ENCODE results near the gene FAM171A1.
A peak's percentile ranks its signal among the peaks of the same experiment; 100 is the strongest.

FAM171A1 gene

DNA sequence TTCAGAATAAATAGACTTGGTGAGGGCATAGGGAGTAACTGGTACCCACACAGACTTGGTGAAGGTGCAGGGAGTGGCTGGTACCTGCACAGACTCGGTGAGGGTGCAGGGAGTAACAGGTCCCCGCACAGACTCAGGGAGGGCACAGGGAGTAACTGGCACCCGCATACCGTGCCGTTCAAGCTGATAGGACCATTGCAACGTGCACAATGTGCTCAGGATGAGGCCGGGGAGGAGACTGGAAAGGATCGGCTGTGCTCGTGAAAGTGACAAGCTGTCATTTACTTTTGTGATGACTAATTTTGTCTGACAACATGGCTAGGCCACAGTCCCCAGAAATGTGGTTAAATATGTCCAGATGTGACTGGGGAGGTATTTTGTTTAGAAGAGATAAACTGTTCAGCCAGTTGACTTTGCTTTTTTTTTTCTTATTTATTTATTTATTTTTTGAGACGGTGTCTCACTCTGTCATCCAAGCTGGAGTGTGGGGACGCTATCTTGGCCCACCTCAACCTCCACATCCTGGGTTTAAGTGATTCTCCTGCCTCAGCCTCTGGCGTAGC is 126.4 kb downstream of the FAM171A1 start:
- TF ChIP-seq, protein P1, sequence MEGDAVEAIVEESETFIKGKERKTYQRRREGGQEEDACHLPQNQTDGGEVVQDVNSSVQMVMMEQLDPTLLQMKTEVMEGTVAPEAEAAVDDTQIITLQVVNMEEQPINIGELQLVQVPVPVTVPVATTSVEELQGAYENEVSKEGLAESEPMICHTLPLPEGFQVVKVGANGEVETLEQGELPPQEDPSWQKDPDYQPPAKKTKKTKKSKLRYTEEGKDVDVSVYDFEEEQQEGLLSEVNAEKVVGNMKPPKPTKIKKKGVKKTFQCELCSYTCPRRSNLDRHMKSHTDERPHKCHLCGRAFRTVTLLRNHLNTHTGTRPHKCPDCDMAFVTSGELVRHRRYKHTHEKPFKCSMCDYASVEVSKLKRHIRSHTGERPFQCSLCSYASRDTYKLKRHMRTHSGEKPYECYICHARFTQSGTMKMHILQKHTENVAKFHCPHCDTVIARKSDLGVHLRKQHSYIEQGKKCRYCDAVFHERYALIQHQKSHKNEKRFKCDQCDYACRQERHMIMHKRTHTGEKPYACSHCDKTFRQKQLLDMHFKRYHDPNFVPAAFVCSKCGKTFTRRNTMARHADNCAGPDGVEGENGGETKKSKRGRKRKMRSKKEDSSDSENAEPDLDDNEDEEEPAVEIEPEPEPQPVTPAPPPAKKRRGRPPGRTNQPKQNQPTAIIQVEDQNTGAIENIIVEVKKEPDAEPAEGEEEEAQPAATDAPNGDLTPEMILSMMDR (IDR thresholded peaks at IDR 0.05; ENCODE audit: low read depth, low read length, missing control alignments), result no peak
- in situ Hi-C loops (cut with HindIII; ENCODE audit: low sequenced_read_pairs), result no loop called here
- H3K4me3 ChIP-seq (ENCODE audit: low read depth, low read length), result no peak overlapping the region
- no peak for DNase-seq (ENCODE audit: low read depth)

DNA sequence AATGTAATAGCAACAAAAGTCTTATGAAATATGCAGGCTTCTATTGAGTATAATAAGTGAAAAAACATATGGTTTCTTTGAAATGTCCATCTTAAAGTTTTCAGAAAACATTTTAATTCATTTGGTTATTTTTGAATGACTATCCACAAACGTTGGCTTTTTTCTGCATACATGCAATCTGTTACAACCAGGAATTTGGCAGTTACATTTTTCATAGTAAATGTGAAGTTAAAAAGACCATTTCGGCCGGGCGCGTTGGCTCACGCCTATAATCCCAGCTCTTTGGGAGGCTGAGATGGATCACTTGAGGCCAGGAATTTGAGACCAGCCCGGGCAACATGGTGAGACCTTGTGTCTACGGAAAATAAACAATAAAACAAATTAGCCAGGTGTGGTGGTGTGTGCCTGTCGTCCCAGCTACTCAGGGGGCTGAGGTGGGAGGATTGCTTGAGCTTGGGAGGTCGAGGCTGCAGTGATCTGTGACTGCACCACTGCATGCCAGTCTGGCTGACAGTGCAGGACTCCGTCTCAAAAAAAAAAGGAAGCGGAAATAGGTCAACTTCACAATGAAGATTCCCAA is 128.7 kb downstream of the FAM171A1 start:
- no peak overlapping the region for H3K4me3 ChIP-seq (ENCODE audit: low read depth, low read length)
- TF ChIP-seq, protein P1 (IDR thresholded peaks at IDR 0.05; ENCODE audit: low read depth, low read length, missing control alignments), result no peak
- in situ Hi-C loops (cut with HindIII; ENCODE audit: low sequenced_read_pairs), result no loop called here
- no peak for DNase-seq (ENCODE audit: low read depth)

DNA sequence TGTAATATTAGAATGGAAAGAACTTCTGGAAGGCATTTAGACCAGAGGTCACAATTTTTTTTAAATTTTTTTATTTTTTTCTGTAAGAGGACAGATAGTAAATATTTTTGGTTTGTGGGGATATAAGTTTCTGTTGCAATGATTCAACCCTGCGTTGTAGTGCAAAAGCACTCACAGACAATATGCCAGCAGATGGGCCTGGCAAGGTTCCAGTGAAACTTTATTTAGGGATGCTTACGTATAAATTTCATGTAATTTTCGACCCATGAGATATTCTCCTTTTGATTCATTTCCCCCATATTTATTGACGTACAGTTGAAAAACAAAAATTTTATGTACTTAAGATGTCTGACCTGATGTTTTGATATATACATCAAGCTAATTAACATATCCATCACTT is 129.8 kb downstream of the FAM171A1 start:
- TF ChIP-seq, protein P1 (IDR thresholded peaks at IDR 0.05; ENCODE audit: low read depth, low read length, missing control alignments), result no peak
- H3K4me3 ChIP-seq (ENCODE audit: low read depth, low read length), result no peak overlapping the region
- DNase-seq (ENCODE audit: low read depth), result no peak
- in situ Hi-C loops (cut with HindIII; ENCODE audit: low sequenced_read_pairs), result no loop called here

DNA sequence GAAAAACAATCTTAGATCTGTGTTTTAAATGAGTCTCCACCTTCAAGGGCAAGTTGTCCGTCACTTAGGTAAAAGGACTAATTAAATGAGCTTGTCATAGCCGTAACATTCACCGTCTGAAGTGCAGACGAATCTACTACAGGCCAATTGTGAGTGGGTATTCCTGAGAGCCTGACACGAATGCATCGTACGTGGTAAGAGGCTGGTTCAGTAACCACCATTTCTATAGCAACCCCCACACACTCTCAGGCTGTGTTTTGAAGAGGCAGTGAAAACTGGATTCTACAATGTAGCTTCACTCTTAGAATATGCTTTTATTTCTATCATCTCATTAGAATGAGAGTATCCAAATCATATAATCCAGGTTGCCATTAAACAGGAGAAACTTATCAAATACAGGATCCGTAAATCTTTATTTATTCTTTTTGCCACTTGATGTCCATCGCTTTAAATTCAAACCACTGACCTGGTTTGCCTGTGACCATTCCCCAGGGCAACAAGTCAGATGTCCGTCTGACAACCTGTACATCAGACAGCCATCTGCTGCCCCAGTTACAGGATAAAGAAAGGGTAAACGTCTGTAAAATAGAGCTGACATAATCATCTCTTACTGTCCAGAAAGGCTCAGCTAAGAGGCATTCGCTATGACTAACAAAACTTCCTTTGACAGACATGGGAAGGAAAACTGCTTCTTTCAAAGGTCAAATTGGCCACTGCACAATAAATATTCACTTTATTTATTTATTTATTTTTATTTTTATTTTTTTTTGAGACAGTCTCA is 132.3 kb downstream of the FAM171A1 start:
- no peak overlapping the region for H3K4me3 ChIP-seq (ENCODE audit: low read depth, low read length)
- no peak for DNase-seq (ENCODE audit: low read depth)
- in situ Hi-C loops (cut with HindIII; ENCODE audit: low sequenced_read_pairs), result no loop called here
- TF ChIP-seq, protein P1 (IDR thresholded peaks at IDR 0.05; ENCODE audit: low read depth, low read length, missing control alignments), result no peak

DNA sequence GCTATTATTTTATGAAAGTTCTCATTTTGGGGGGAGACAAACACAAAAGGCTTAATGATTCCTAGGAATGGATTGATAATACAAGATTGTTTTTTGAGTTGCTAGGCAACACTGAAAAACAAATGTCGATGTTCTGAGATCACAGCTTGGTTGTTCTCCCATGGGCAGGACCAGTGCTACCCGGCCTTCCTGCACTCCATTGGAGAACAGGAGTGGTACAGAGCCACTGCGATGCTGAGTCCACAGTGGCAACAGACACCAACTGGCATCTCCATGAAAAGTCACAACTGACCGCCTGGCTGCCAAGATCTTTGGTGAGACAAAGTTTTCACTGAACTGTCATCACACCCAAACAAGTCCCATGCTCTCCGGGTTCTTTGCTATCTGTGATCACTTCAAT is 133.7 kb downstream of the FAM171A1 start:
- no peak overlapping the region for H3K4me3 ChIP-seq (ENCODE audit: low read depth, low read length)
- TF ChIP-seq, protein P1 (IDR thresholded peaks at IDR 0.05; ENCODE audit: low read depth, low read length, missing control alignments), result no peak
- DNase-seq (ENCODE audit: low read depth), result peak; percentile 46
- in situ Hi-C loops (cut with HindIII; ENCODE audit: low sequenced_read_pairs), result no loop called here

DNA sequence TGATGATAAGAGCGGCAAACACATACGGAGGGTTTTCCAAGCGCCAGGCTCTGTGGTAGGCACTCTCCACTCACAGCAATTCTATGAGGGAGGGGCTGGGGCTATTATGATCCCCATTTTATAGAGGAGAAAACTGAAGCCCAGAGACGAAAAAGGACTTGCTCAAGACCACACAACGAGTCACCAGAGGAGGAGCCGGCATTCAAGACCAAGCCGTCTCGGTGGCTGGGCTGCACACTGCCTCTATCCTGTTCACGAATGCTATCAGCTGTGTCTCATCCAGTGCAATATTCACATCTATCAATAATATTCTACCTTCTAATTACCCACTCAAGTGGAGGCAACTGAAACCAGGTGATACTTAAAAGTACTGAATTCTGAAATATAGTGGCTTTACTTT is 134.7 kb downstream of the FAM171A1 start:
- in situ Hi-C loops (cut with HindIII; ENCODE audit: low sequenced_read_pairs), result no loop called here
- TF ChIP-seq, protein P1 (IDR thresholded peaks at IDR 0.05; ENCODE audit: low read depth, low read length, missing control alignments), result no peak
- no peak overlapping the region for H3K4me3 ChIP-seq (ENCODE audit: low read depth, low read length)
- no peak for DNase-seq (ENCODE audit: low read depth)

Data from astrocyte of the cerebellum (primary cell).